ENCODE results near the gene WDTC1.

DNA sequence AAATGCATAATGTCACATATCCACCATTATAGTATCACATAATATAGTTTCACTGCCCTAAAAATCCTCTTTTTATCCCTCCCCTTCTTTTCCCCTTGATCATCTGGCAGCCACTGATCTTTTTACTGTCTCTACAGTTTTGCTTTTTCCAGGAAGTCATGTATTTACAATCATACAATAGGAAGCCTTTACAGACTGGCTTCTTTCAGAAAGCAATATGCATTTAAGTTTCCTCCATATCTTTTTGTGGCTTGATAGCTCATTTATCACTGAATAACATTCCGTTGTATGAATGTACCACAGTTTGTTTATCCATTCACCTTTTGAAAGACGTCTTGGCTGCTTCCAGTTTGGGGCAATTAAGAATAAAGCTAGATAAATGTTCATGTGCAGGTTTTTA lies 14.3 kb upstream of the WDTC1 start:
- TF ChIP-seq GATA3 (IDR thresholded peaks at IDR 0.05; ENCODE audit: low read depth, low read length) (no peak), GATA2 (IDR thresholded peaks at IDR 0.05; ENCODE audit: low read depth, low read length) (no peak)
